Endometrial microvascular endothelial cells (primary cell): ENCODE data around the gene SLC25A22. TPM values are rescaled to one million over a fixed set of nuclear protein-coding genes. Genes with fewer than 3 reads are reported as not detected.

Experiments used
- in situ Hi-C: cut with HindIII; loops from 2 replicates; pipeline ENCODE4 v1.10.0; 2017; ENCODE audit warnings: low sequenced_read_pairs, low pct_unique_long_range_greater_than_20kb; ENCODE audit errors: inconsistent ontology term
- total RNA-seq: library from RNA; depleted of rRNA; stranded (reverse); fragments of >200 nt; gene quantifications from one replicate; pipeline ENCODE4 v1.2.3, GENCODE V29; 2015; ENCODE audit errors: inconsistent ontology term

SLC25A22 gene
- total RNA-seq, 1 donor from 2014 or later, result 44.4 TPM

- in situ Hi-C loops, result no loop called here
These were observed 15.6 kb downstream of the SLC25A22 start for GRCh38 chr11:782264-783174.

- in situ Hi-C loops, result no loop called here
These were observed 18.0 kb downstream of the SLC25A22 start for GRCh38 chr11:779955-780532.

- in situ Hi-C loops, result no loop called here
These were observed 18.8 kb downstream of the SLC25A22 start for GRCh38 chr11:778976-779954.

- in situ Hi-C loops, result no loop called here
These were observed 20.5 kb downstream of the SLC25A22 start, which contains the start of gene GATD1 for GRCh38 chr11:777288-778255. TSS of gene GATD1 (minus strand) at chr11:777487. CDS start at chr11:777462, 25 bp downstream.

GRCh38 chr11:776561-777287 is 21.4 kb downstream of the SLC25A22 start:
- in situ Hi-C loops, result no loop called here

GRCh38 chr11:776263-776560 is 21.9 kb downstream of the SLC25A22 start:
- in situ Hi-C loops, result no loop called here

- in situ Hi-C loops, result no loop called here
These were observed 23.0 kb downstream of the SLC25A22 start for GRCh38 chr11:774873-775592.

- in situ Hi-C loops, result no loop called here
These were observed 24.3 kb downstream of the SLC25A22 start for GRCh38 chr11:773830-774229.

- in situ Hi-C loops, result no loop called here
These were observed 24.7 kb downstream of the SLC25A22 start for GRCh38 chr11:773425-773824.

GRCh38 chr11:772429-773390 is 25.4 kb downstream of the SLC25A22 start:
- in situ Hi-C loops, result no loop called here

- in situ Hi-C loops, result no loop called here
These were observed 26.4 kb downstream of the SLC25A22 start for GRCh38 chr11:771617-772204.

GRCh38 chr11:770642-771616 is 27.2 kb downstream of the SLC25A22 start:
- in situ Hi-C loops, result no loop called here

GRCh38 chr11:769887-770641 is 28.0 kb downstream of the SLC25A22 start:
- in situ Hi-C loops, result no loop called here

- in situ Hi-C loops, result no loop called here
These were observed 30.8 kb downstream of the SLC25A22 start for GRCh38 chr11:767238-767637.
